Kidney (tissue), 14 donors: ENCODE measurements around the gene NFIA. TPM values are rescaled to one million over a fixed set of nuclear protein-coding genes. Genes with fewer than 3 reads are reported as not detected.

Experiments
- DNase-seq, 5 donors: peaks; one replicate each; pipeline ENCODE4 v3.0.0-alpha.2; 2013 to 2020
- FAIRE-seq: peaks from 2 replicates; lab custom pipeline; 2012; peaks lifted over from hg19 to GRCh38; lab: Jason Lieb, UNC
- H3K27ac ChIP-seq, 2 donors: one replicate each; pipeline ENCODE4 v1.7.0; 2013; ENCODE audit warnings: low read depth in 2 of 2, low read length in 2 of 2, inconsistent platforms in 1 of 2
- H3K27me3 ChIP-seq: one replicate; pipeline ENCODE4 v1.7.1; 2013; ENCODE audit warnings: low read length, inconsistent platforms; ENCODE audit not compliant: control insufficient read depth, insufficient read depth
- H3K36me3 ChIP-seq, 3 donors: one replicate each; pipeline versions ENCODE4 v1.7.0 to v1.7.1; 2013; ENCODE audit warnings: low read length in 3 of 3, control low read depth in 1 of 3, inconsistent platforms in 1 of 3; ENCODE audit not compliant: insufficient read depth in 3 of 3, control insufficient read depth in 2 of 3
- H3K4me1 ChIP-seq, 3 donors: one replicate each; pipeline versions ENCODE4 v1.7.0 to v1.7.1; 2013; ENCODE audit warnings: low read length in 3 of 3, inconsistent platforms in 1 of 3, low read depth in 1 of 3; ENCODE audit not compliant: control insufficient read depth in 2 of 3, insufficient read depth in 2 of 3
- H3K4me3 ChIP-seq, 3 donors: one replicate each; pipeline versions ENCODE4 v1.7.0 to v1.8.1; 2013; ENCODE audit warnings: low read length in 3 of 3, control low read depth in 1 of 3, inconsistent platforms in 1 of 3
- H3K9ac ChIP-seq, 3 donors: one replicate each; pipeline versions ENCODE4 v1.7.0 to v1.7.1; 2013; ENCODE audit warnings: low read length in 3 of 3, control low read depth in 1 of 3, inconsistent platforms in 1 of 3
- H3K9me3 ChIP-seq, 3 donors: one replicate each; pipeline versions ENCODE4 v1.7.0 to v1.7.1; 2013; ENCODE audit warnings: low read length in 3 of 3, control low read depth in 1 of 3, inconsistent platforms in 1 of 3; ENCODE audit not compliant: control insufficient read depth in 2 of 3, insufficient read depth in 1 of 3
- CTCF ChIP-seq: IDR thresholded peaks from 3 replicates; pipeline ENCODE4 v1.5.1; 2012; ENCODE audit warnings: mild to moderate bottlenecking, moderate library complexity, borderline replicate concordance; ENCODE audit not compliant: insufficient read depth; ENCODE audit errors: extremely low read depth
- intact Hi-C: fragments of 100-400 bp; cut with DNase I; formaldehyde crosslinking; loops from one replicate; pipeline ENCODE4 v1.11.1; 2022
- polyA plus RNA-seq: library from polyadenylated mRNA; stranded (reverse); fragments of 350-450 nt; fragmentation: Illumina TruSeq; extraction: RNeasy Lipid Tissue Mini Kit (QIAGEN cat#74804); gene quantifications from one replicate; pipeline ENCODE4 v1.2.3, GENCODE V29; 2014; ENCODE audit warnings: low read depth, low replicate concordance; ENCODE audit not compliant: insufficient read depth
- total RNA-seq: library from RNA; stranded (reverse); fragmentation: NEBNext Ultra II Directional; extraction: Animal tissue kit (Norgen Biotek cat#: 25700); gene quantifications from one replicate; pipeline ENCODE4 v1.2.1, GENCODE V29; 2021
- donor health status: control.
- donor health status: control.
- donor health status: control.
- donor health status: control.
- donor health status: control.
- donor health status: DM: yes; HTN: yes; CAD: no.
- donor health status: Normal renal cell carcinoma (clear cell type).

The NFIA gene
- total and polyA plus RNA-seq, 2 donors from 2014 or later, result 4.8 to 87.5 TPM

DNA sequence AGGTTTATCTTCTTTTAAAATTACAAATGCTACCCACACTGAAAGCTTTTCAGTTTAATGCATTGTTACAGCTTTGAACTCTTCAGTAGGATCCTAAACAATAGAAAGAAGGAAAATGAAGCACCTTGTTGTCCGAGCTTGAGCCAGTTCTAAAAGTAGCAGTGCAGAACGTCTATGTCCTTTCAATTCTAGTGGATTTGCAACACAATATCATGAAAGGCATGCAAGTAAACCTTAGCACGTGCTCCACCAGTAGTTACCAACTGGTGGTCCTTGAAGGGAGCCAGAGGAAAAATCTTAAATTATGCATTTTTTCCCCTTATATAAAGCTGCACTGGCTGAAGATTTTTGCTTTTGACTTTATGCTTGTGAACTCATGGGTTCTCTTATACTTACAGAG, 208.2 kb downstream of the NFIA start:
- H3K36me3 ChIP-seq, result no peaks in the 10 kb centered on the region
- H3K27me3 ChIP-seq, result no peaks in the 10 kb centered on the region
- FAIRE-seq (no peak), DNase-seq (no peak)
- H3K9me3 ChIP-seq, result no peaks in the 10 kb centered on the region
- H3K9ac ChIP-seq, result no peak overlapping the region
- H3K4me1 ChIP-seq, result no peaks in the 10 kb centered on the region
- intact Hi-C loops, result no loop called here
- H3K4me3 ChIP-seq, result no peak overlapping the region
- no peak overlapping the region for H3K27ac ChIP-seq
- TF ChIP-seq CTCF, result no peak

DNA sequence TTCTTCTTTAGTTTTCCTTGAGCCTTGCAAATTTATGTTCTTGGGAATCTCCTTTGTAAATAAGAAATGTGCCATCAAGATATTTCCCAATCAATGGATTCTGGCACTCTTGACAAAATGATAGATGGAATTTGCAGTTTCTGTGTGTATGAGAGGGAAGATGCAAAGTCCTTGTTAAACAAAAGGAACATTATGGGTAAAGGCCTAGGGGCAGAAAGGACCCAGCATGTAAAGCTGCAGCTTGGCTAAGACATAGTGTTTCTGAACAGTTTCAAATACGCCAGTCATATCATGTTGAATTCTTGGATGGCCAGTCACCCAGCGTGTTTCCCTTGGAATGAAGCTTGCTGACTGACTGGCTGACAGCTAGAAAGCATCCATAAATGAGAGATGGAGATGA, 210.8 kb downstream of the NFIA start:
- intact Hi-C loops, result no loop called here
- FAIRE-seq (no peak), DNase-seq (no peak)
- H3K36me3 ChIP-seq, result no peaks in the 10 kb centered on the region
- no peak overlapping the region for H3K27ac ChIP-seq
- H3K4me3 ChIP-seq, result no peak overlapping the region
- H3K4me1 ChIP-seq, result no peaks in the 10 kb centered on the region
- no peaks in the 10 kb centered on the region for H3K27me3 ChIP-seq
- H3K9ac ChIP-seq, result no peak overlapping the region
- no peaks in the 10 kb centered on the region for H3K9me3 ChIP-seq
- no peak for TF ChIP-seq CTCF

DNA sequence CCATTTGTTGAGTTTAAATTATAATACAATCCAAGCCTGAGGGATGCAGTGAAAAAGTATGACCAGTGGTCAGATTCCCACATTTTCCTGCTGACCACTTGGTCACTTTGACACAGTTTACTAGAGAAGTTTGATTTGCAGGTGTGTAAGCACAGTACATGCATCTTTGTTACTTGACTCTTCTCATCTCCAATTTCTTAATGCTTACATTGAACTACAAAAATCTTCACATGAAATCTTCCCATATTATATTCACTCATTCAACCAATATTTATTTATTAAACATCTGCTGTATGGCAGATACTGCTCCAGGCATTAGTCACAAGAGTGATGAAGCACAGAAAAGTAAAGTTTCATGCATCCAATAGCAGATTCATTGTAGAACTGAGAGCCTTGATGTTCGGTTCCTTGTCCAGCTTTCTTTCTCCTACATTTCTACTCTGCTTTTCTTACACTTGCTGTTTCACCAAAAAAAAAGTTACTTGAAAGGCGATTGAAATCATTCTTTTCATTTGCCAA, 211.7 kb downstream of the NFIA start:
- intact Hi-C loops, result no loop called here
- Histone ChIP-seq H3K36me3 (no peaks in the 10 kb centered on the region), H3K4me3 (no peak overlapping the region), H3K27me3 (no peaks in the 10 kb centered on the region), H3K9ac (no peak overlapping the region), H3K9me3 (no peaks in the 10 kb centered on the region), H3K4me1 (no peaks in the 10 kb centered on the region), H3K27ac (no peak overlapping the region)
- FAIRE-seq, result no peak
- no peak for DNase-seq
- no peak for TF ChIP-seq CTCF

- TF ChIP-seq CTCF, result no peak
- DNase-seq (no peak), FAIRE-seq (no peak)
- Histone ChIP-seq H3K9ac (no peak overlapping the region), H3K4me3 (no peak overlapping the region), H3K27me3 (no peaks in the 10 kb centered on the region), H3K36me3 (no peaks in the 10 kb centered on the region), H3K27ac (no peak overlapping the region), H3K4me1 (no peaks in the 10 kb centered on the region), H3K9me3 (no peaks in the 10 kb centered on the region)
- intact Hi-C loops, result no loop called here
These were observed 212.6 kb downstream of the NFIA start for GRCh38 chr1:61294930-61295329.
